T-helper 9 cell (primary cell): ENCODE data around the gene HSPA1B.
"Not testable (repeated sequence)": the region's sequence is repeated elsewhere in the genome, so short reads cannot be mapped to it uniquely, and the experiment has no call there.

Experiments
- DNase-seq: peaks from one replicate; pipeline ENCODE4 v3.0.0-alpha.2; 2020

HSPA1B gene

GRCh38 chr6:31799781-31800180 lies 27.8 kb upstream of the HSPA1B start:
- DNase-seq, result no peak

GRCh38 chr6:31801031-31801927 lies 26.3 kb upstream of the HSPA1B start:
- DNase-seq, result not testable (repeated sequence)

- no peak for DNase-seq
These were observed 21.5 kb upstream of the HSPA1B start for GRCh38 chr6:31805939-31806469.

GRCh38 chr6:31806470-31807272 lies 20.9 kb upstream of the HSPA1B start, which contains the start of gene LSM2:
TSS of gene LSM2 (minus strand) at chr6:31806966. CDS start at chr6:31806757, 209 bp downstream.
- peak; percentile 96 for DNase-seq

- not testable (repeated sequence) for DNase-seq
These were observed 18.9 kb upstream of the HSPA1B start for GRCh38 chr6:31808599-31808998.

- no peak for DNase-seq
These were observed 15.9 kb upstream of the HSPA1B start for GRCh38 chr6:31811645-31812044.

- no peak for DNase-seq
These were observed 14.1 kb upstream of the HSPA1B start for GRCh38 chr6:31813465-31813849.

GRCh38 chr6:31814677-31815024 lies 12.9 kb upstream of the HSPA1B start:
- DNase-seq, result peak; percentile 62

- peak; percentile 33 for DNase-seq
These were observed 12.3 kb upstream of the HSPA1B start, which contains the start of the genes HSPA1A and HSPA1L for GRCh38 chr6:31815025-31815838. TSS of gene HSPA1A (plus strand) at chr6:31815543. CDS start at chr6:31815757, 214 bp downstream. TSS of gene HSPA1L (minus strand) at chr6:31815283. CDS start at chr6:31811972, 3,311 bp downstream.

- DNase-seq, result not testable (repeated sequence)
These were observed 10.2 kb upstream of the HSPA1B start for GRCh38 chr6:31817133-31817928.

- not testable (repeated sequence) for DNase-seq
These were observed 9.5 kb upstream of the HSPA1B start for GRCh38 chr6:31817929-31818511.

- DNase-seq, result no peak
These were observed 7.7 kb upstream of the HSPA1B start for GRCh38 chr6:31819871-31820299.

GRCh38 chr6:31820399-31820798 lies 7.1 kb upstream of the HSPA1B start:
- DNase-seq, result not testable (repeated sequence)

- DNase-seq, result no peak
These were observed 6.1 kb upstream of the HSPA1B start for GRCh38 chr6:31821301-31822035.

- DNase-seq, result peak; percentile 45
These were observed 5.3 kb upstream of the HSPA1B start for GRCh38 chr6:31822036-31822821.

GRCh38 chr6:31823592-31824196 lies 3.8 kb upstream of the HSPA1B start:
- not testable (repeated sequence) for DNase-seq

- no peak for DNase-seq
These were observed 2.0 kb upstream of the HSPA1B start for GRCh38 chr6:31825553-31825952.

- DNase-seq, result no peak
These were observed 699 bp upstream of the HSPA1B start for GRCh38 chr6:31826793-31827285.
